HG03280 (cell line): ENCODE measurements around the gene C11orf21.

Experiments
- ATAC-seq: cut with Tn5 transposase; IDR thresholded peaks from one replicate; pipeline ENCODE4 v1.9.1; 2021; ENCODE audit warnings: mild to moderate bottlenecking, moderate library complexity; ENCODE audit not compliant: unreplicated experiment

The C11orf21 gene

GRCh38 chr11:2273311-2273710, 28.4 kb downstream of the C11orf21 start:
- ATAC-seq: no peak

- no peak for ATAC-seq
These were observed 28.8 kb downstream of the C11orf21 start for GRCh38 chr11:2272946-2273280.

- no peak for ATAC-seq
These were observed 29.3 kb downstream of the C11orf21 start for GRCh38 chr11:2272228-2272945.

- ATAC-seq: no peak
These were observed 30.1 kb downstream of the C11orf21 start for GRCh38 chr11:2271327-2272227.

- no peak for ATAC-seq
These were observed 30.7 kb downstream of the C11orf21 start for GRCh38 chr11:2271077-2271326.

- no peak for ATAC-seq
These were observed 31.2 kb downstream of the C11orf21 start, which contains the start of gene ASCL2 for GRCh38 chr11:2270322-2271076. Gene ASCL2, minus strand, starts transcription at chr11:2270588. Its CDS starts 256 bp downstream, at chr11:2270332.

- no peak for ATAC-seq
These were observed 32.0 kb downstream of the C11orf21 start for GRCh38 chr11:2269601-2270321.

GRCh38 chr11:2268729-2269600, 32.8 kb downstream of the C11orf21 start:
- ATAC-seq: no peak

- no peak for ATAC-seq
These were observed 33.6 kb downstream of the C11orf21 start for GRCh38 chr11:2267851-2268728.

- ATAC-seq: no peak
These were observed 34.3 kb downstream of the C11orf21 start for GRCh38 chr11:2267306-2267850.

GRCh38 chr11:2266586-2267305, 35.0 kb downstream of the C11orf21 start:
- no peak for ATAC-seq

GRCh38 chr11:2265854-2266585, 35.7 kb downstream of the C11orf21 start:
- ATAC-seq: no peak

GRCh38 chr11:2265396-2265795, 36.3 kb downstream of the C11orf21 start:
- ATAC-seq: no peak

GRCh38 chr11:2264366-2265053, 37.2 kb downstream of the C11orf21 start:
- ATAC-seq: no peak

GRCh38 chr11:2263724-2264360, 37.9 kb downstream of the C11orf21 start:
- ATAC-seq: no peak

- ATAC-seq: no peak
These were observed 38.6 kb downstream of the C11orf21 start for GRCh38 chr11:2263071-2263565.
